ENCODE data around the gene IGLL5. TPM values are rescaled to one million over a fixed set of nuclear protein-coding genes. Genes with fewer than 3 reads are reported as not detected.

The IGLL5 gene
- polyA plus RNA-seq, 2 of the 4 experiments (the other 2 are of a cell fraction), result not detected

DNA sequence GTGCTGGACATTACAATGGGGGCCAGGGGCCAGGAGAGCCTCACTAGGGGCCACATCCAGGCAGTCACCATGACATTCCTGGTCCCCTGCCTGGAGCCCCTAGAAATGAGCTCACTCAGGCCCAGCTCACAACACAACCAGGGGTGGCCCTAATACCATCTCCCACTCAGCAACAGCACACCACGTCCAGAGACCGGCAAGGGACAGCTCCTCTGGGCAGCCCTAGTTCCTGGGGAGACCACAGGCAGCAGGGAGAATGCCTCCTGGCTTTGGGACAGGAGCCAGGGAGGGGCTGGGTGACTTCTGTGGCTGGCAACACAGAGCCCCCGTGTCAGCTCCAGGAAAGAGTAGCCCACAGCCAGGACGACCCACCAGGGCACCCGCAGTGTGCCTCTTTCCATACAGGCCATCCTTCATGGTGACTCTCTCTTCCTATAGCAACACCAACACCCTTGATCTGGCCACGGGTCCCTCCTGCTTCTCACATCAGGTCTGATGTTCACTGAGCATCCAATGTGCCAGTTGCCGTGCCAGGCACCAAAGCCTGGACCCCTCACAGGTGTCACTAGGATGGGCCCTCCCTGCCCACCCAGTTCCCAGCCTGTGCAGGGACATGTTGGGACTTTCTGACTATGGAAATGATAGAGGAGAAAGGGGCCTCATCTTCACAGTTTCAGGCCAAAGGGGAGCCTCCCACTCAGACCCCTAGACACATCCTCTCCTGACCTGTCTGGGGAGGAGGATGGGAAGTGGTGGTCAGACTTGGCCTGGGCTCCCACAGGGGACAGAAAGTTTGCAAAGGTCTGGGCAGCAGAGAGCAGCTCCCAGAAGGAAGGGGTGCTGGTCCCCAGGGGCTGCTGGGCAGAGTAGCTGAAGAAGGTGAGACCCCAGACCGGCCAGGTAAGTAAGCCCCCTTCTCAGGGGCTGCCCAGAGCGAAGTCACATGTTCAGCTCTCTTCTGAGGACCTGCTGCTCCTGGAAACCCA, 43.2 kb downstream of the IGLL5 start:
- no peak for ATAC-seq
- Histone ChIP-seq H3K27ac (no peak overlapping the region), H3K4me1 (no peaks in the 10 kb centered on the region), H3K4me3 (no peak overlapping the region), H3K9me3 (no peaks in the 10 kb centered on the region), H3K4me2 (no peak overlapping the region)
- POLR2A ChIA-PET, result no interaction called here
- TF ChIP-seq NFE2L2 (conservative IDR thresholded peaks at IDR 0.05; ENCODE audit: low read length) (no peak), SMC3 (IDR thresholded peaks at IDR 0.05) (no peak), MYC (IDR thresholded peaks at IDR 0.05; ENCODE audit: borderline replicate concordance, low read length) (no peak), RAD21 (conservative IDR thresholded peaks at IDR 0.05 in 1 of 2, IDR thresholded peaks at IDR 0.05 in 1 of 2) (no peak), RFX5 (IDR thresholded peaks at IDR 0.05) (no peak), MAFK (IDR thresholded peaks at IDR 0.05; ENCODE audit: partially characterized antibody) (no peak), POLR2A (IDR thresholded peaks at IDR 0.05; ENCODE audit: low read length) (no peak)
- 39% methylated on average over 5 of the region's 9 CpGs for WGBS (ENCODE audit: missing lambda C conversion rate)
- DNase-seq (ENCODE audit: low read depth in 1 of 2, low spot score in 1 of 2), result no peak
- no peak for FAIRE-seq
- CTCF ChIA-PET, result interaction anchor here (1.0 to 3.6 kb wide), 2 partner anchors 11 to 25 kb away, joined by 3 to 22 read pairs; no protein-coding TSS in a partner anchor

DNA sequence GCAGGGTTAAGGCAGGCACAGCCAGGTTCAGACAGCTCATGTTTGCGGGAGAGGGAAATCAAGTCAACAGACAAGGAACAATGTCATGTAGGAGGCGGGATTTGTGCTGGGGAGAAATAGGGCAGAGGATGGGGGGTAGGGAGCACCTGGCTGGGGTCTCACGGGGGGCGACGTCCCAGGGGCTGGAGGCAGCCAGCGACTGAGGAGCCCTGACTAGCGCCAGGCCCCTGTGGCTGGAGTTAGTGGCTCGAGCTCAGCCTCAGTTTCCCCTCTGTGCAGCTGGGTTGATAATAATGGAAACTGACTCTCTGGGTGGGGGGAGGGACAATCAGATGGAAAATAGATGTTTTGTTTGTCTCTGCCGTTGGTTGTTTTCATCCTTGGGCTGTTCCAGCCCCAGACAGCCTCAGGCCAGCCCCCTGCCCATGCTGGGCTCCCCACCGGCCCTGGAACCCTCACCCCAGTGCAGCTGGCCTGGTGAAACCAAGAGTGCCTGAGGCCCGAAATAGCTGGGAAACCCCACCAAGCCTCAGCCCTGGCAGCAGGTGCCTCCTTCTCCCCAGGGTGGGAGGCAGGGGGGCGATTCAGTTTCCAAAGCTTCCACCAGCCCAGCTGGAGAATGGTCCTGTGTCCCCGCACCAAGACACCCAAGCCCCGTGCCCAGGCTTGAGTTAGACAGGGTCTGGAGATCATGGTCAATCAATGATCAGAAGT, 44.1 kb downstream of the IGLL5 start:
- CTCF ChIA-PET, result interaction anchor here (1.0 to 3.6 kb wide), 2 partner anchors 10 to 24 kb away, joined by 3 to 22 read pairs; no protein-coding TSS in a partner anchor
- ATAC-seq, result no peak
- WGBS (ENCODE audit: missing lambda C conversion rate), result 51% methylated on average over 7 of the region's 14 CpGs

GRCh38 chr22:22932512-22932941, 44.9 kb downstream of the IGLL5 start:
- no peak for DNase-seq (ENCODE audit: low read depth in 1 of 2, low spot score in 1 of 2)
- ChIA-PET POLR2A (no interaction called here), CTCF (interaction anchor here (1.4 to 3.6 kb wide), 2 partner anchors 23 to 24 kb away, joined by 4 to 22 read pairs; no protein-coding TSS in a partner anchor)
- Histone ChIP-seq H3K4me2 (no peak overlapping the region), H3K9me3 (no peaks in the 10 kb centered on the region), H3K4me3 (no peak overlapping the region), H3K4me1 (peaks cover 6% of the 10 kb centered on the region; the same call in 1 of the 3 replicates), H3K27ac (no peak overlapping the region)
- TF ChIP-seq RARB (CRISPR knock-in tag; IDR thresholded peaks at IDR 0.05) (no peak), CHD2 (IDR thresholded peaks at IDR 0.05; ENCODE audit: low read length, partially characterized antibody) (no peak), FOSB (CRISPR knock-in tag; IDR thresholded peaks at IDR 0.05) (no peak), RCOR1 (IDR thresholded peaks at IDR 0.05; ENCODE audit: low read depth, low read length) (no peak), SREBF2 (IDR thresholded peaks at IDR 0.05) (no peak), CEBPB (IDR thresholded peaks at IDR 0.05) (no peak), EHF (CRISPR knock-in tag; IDR thresholded peaks at IDR 0.05) (no peak), TFCP2L1 (CRISPR knock-in tag; IDR thresholded peaks at IDR 0.05) (no peak), HOXA7 (CRISPR knock-in tag; IDR thresholded peaks at IDR 0.05) (no peak), EHMT2 (IDR thresholded peaks at IDR 0.05; ENCODE audit: low read depth) (no peak), ZSCAN20 (CRISPR knock-in tag; IDR thresholded peaks at IDR 0.05) (no peak), CTCF (IDR thresholded peaks at IDR 0.05) (no peak), TP53 (CRISPR knock-in tag; IDR thresholded peaks at IDR 0.05) (no peak), ELK1 (IDR thresholded peaks at IDR 0.05; ENCODE audit: low read depth, low read length) (no peak), EP300 (IDR thresholded peaks at IDR 0.05) (no peak)
- TF ChIP-seq, protein P1, sequence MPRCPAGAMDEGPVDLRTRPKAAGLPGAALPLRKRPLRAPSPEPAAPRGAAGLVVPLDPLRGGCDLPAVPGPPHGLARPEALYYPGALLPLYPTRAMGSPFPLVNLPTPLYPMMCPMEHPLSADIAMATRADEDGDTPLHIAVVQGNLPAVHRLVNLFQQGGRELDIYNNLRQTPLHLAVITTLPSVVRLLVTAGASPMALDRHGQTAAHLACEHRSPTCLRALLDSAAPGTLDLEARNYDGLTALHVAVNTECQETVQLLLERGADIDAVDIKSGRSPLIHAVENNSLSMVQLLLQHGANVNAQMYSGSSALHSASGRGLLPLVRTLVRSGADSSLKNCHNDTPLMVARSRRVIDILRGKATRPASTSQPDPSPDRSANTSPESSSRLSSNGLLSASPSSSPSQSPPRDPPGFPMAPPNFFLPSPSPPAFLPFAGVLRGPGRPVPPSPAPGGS (IDR thresholded peaks at IDR 0.05), result no peak
- ATAC-seq, result no peak
- WGBS (ENCODE audit: missing lambda C conversion rate), result 66% methylated on average over 3 of the region's 6 CpGs
- no peak for FAIRE-seq

More for the DNA sequence above, 44.1 kb downstream of the IGLL5 start:
- Histone ChIP-seq H3K4me3 (no peak overlapping the region), H3K4me2 (no peak overlapping the region), H3K9me3 (no peaks in the 10 kb centered on the region), H3K27ac (no peak overlapping the region), H3K4me1 (no peaks in the 10 kb centered on the region; the same call in 2 of the 3 replicates)
- TF ChIP-seq, protein P2, sequence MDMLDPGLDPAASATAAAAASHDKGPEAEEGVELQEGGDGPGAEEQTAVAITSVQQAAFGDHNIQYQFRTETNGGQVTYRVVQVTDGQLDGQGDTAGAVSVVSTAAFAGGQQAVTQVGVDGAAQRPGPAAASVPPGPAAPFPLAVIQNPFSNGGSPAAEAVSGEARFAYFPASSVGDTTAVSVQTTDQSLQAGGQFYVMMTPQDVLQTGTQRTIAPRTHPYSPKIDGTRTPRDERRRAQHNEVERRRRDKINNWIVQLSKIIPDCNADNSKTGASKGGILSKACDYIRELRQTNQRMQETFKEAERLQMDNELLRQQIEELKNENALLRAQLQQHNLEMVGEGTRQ (IDR thresholded peaks at IDR 0.05), result no peak
- TF ChIP-seq MYC (IDR thresholded peaks at IDR 0.05; ENCODE audit: borderline replicate concordance, low read length) (no peak), NPAS2 (CRISPR knock-in tag; IDR thresholded peaks at IDR 0.05; ENCODE audit: borderline replicate concordance) (no peak), NFE2L2 (conservative IDR thresholded peaks at IDR 0.05; ENCODE audit: low read length) (no peak)
- no peak for DNase-seq (ENCODE audit: low read depth in 1 of 2, low spot score in 1 of 2)
- POLR2A ChIA-PET, result no interaction called here
- no peak for FAIRE-seq

Data from A549 (cell line).